ENCODE measurements around the gene RNMT. TPM values are rescaled to one million over a fixed set of nuclear protein-coding genes. Genes with fewer than 3 reads are reported as not detected.
"Not testable (repeated sequence)": the region's sequence is repeated elsewhere in the genome, so short reads cannot be mapped to it uniquely, and the experiment has no call there.

Gene RNMT
- 6.4 TPM for total RNA-seq

DNA sequence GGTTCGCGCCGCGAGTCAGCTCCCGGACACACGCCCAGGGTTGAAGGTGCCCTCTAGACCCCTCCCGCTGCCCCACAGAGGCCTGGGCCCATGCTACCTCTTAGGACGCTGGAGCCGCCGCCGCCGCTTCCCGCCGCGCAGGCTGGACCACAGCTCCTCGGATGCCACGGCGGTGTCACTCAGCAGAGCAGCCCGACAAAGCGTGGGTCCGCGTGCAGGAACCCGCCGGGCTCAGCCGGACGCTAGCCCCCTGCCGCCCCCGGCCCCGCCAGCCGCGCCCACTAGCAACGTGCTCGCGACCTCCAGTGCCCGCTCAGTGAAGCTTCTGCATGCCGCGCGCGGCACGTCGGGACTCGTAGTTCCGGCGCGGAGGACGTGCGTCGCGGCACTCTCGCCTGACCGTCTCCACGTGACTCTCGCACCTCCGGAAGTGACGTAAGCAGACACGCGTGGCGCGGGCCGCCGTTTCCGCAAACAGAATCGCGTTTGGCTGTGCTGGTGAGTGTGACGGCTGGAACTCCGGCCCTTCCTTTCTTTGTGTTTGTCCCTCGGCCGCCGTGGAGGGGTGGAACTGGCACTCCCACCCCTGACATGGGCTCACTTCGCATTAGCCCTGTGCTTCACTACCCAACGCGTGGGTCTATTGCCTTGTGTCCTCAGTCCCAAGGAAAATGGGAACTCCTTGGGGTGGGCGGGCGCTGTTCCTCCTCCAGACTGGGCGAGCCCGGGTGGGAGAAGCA, at the start of gene RNMT, which contains the start of gene FAM210A:
Gene RNMT (plus strand): TSS at position 442 of the 740 bp plus-strand sequence. CDS start 4,845 bp downstream, outside the sequence.
Gene FAM210A (minus strand): TSS at position 327 of the 740 bp plus-strand sequence. CDS start 44,481 bp downstream, outside the sequence.
- Histone ChIP-seq H3K27me3 (no peaks in the 10 kb centered on the region), H3K9me3 (no peaks in the 10 kb centered on the region), H3K4me1 (peaks cover 0 to 13% of the 10 kb centered on the region in 2 donors), H3K36me3 (no peaks in the 10 kb centered on the region), H3K4me3 (peak within 1 kb of the TSS; percentile 79 to 89), H3K27ac (peak within 1 kb of the TSS; percentile 95 to 96)
- intact Hi-C loops (cut with DNase I) = loop anchor here (1.0 to 5.0 kb wide), 4 partner anchors 64 to 778 kb away; partner anchors contain the start of genes CEP192 and SEH1L
- TF ChIP-seq, protein P1, sequence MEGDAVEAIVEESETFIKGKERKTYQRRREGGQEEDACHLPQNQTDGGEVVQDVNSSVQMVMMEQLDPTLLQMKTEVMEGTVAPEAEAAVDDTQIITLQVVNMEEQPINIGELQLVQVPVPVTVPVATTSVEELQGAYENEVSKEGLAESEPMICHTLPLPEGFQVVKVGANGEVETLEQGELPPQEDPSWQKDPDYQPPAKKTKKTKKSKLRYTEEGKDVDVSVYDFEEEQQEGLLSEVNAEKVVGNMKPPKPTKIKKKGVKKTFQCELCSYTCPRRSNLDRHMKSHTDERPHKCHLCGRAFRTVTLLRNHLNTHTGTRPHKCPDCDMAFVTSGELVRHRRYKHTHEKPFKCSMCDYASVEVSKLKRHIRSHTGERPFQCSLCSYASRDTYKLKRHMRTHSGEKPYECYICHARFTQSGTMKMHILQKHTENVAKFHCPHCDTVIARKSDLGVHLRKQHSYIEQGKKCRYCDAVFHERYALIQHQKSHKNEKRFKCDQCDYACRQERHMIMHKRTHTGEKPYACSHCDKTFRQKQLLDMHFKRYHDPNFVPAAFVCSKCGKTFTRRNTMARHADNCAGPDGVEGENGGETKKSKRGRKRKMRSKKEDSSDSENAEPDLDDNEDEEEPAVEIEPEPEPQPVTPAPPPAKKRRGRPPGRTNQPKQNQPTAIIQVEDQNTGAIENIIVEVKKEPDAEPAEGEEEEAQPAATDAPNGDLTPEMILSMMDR (IDR thresholded peaks at IDR 0.05) = peak in 1 of 3 experiments; percentile 35
- DNase-seq (ENCODE audit: low spot score in 2 of 2) = peak; percentile 87 to 97

DNA sequence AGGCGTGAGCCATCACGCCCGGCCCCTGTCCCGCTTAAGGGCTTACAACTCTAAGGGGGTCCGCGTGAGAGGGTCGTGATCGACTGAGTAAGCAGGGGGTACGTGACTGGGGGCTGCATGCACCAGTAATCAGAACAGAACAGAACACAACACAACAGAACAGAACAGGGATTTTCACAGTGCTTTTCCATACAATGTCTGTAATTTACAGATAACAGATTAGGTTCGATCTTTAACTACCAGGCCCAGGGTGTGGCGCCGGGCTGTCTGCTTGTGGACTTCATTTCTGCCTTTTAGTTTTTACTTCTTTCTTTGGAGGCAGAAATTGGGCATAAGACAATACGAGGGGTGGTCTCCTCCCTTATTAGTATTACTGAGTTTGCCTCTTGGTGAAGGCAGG, 49.1 kb upstream of the RNMT start:
- H3K4me3 ChIP-seq; H3K36me3 ChIP-seq; H3K27me3 ChIP-seq; DNase-seq (ENCODE audit: low spot score in 2 of 2); H3K9me3 ChIP-seq; H3K27ac ChIP-seq; intact Hi-C loops (cut with DNase I): not testable (repeated sequence)
- H3K4me1 ChIP-seq = peaks cover 3 to 12% of the 10 kb centered on the region in 2 donors

DNA sequence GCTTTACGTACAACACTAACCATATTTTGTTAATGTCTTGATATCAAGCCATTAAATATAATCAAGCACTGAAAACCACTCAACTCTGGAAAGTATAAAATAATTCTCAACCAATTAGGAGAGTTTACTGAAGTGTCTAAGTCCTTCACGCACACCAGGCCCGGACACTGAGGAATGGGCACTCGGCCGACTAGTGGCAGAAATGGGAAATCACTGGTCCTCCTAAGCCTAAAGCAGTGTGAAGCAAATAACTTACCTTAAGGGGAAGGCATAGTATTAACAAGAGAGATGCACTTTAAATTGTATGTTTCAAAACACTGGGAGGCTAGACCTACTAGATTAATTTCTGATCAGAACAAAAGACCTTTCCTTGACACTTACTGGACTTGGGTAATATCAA, 45.9 kb upstream of the RNMT start:
- DNase-seq (ENCODE audit: low spot score in 2 of 2) = no peak
- Histone ChIP-seq H3K4me3 (no peak overlapping the region), H3K36me3 (no peaks in the 10 kb centered on the region), H3K27ac (no peak overlapping the region), H3K9me3 (no peaks in the 10 kb centered on the region), H3K27me3 (no peaks in the 10 kb centered on the region), H3K4me1 (peaks cover 3 to 12% of the 10 kb centered on the region in 2 donors)
- TF ChIP-seq, protein P1 (IDR thresholded peaks at IDR 0.05) = peak; percentile 24 to 58 (median 39)
- intact Hi-C loops (cut with DNase I) = no loop called here

DNA sequence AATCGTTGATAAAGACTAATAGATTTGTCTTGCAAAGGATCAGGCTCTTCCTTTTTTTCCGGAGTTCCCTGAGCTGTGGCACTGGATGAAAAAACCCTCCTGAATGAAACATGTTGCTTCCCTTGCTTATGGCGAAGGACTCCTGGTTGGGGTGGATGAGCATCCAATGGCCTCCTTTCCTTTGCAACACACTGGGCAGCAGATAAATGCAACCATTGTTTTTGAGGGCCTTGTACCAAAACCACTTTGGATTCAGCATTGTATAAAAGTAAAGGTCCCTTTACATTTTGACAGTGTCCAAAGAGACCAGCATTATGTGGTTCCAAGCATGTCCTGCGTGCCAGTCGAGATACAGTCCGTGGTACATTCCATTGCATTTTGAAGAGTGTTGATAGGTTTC, 44.8 kb upstream of the RNMT start:
- H3K27ac ChIP-seq = no peak overlapping the region
- no peaks in the 10 kb centered on the region for H3K9me3 ChIP-seq
- H3K4me3 ChIP-seq = no peak overlapping the region
- H3K4me1 ChIP-seq = peaks cover 3 to 12% of the 10 kb centered on the region in 2 donors
- intact Hi-C loops (cut with DNase I) = no loop called here
- no peaks in the 10 kb centered on the region for H3K27me3 ChIP-seq
- TF ChIP-seq, protein P1 (IDR thresholded peaks at IDR 0.05) = no peak
- DNase-seq (ENCODE audit: low spot score in 2 of 2) = no peak
- H3K36me3 ChIP-seq = no peaks in the 10 kb centered on the region

DNA sequence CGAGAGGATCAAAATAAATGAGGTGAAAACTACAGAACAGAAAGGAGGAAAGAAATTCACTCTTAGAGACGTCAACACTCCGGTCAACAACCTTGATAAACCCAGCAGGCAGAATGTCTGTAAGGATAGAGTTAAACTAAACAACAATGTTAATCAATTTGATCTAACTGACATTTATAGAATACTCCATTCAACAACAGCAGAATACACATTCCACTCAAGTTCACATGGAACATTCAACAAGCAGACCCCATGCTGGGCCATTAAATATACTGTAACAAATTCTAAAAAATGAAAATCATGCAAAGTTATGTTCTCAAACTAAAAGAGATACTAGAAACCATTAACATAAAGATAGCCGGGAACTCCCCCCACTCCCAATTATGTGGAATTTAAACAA, 41.9 kb upstream of the RNMT start:
- peaks cover 3 to 7% of the 10 kb centered on the region in 2 donors for H3K4me1 ChIP-seq
- no peak overlapping the region for H3K27ac ChIP-seq
- no peak overlapping the region for H3K4me3 ChIP-seq
- no peak for DNase-seq (ENCODE audit: low spot score in 2 of 2)
- no peaks in the 10 kb centered on the region for H3K9me3 ChIP-seq
- TF ChIP-seq, protein P1 (IDR thresholded peaks at IDR 0.05) = no peak
- H3K36me3 ChIP-seq = no peaks in the 10 kb centered on the region
- no peaks in the 10 kb centered on the region for H3K27me3 ChIP-seq
- intact Hi-C loops (cut with DNase I) = no loop called here
